Breast epithelium (tissue), 3 donors: ENCODE results near the gene NRXN3.

Source experiments
- CTCF ChIP-seq, 3 donors: fragments of 450-650 bp; IDR thresholded peaks; one replicate each; pipeline ENCODE4 v1.5.1; 2016 to 2017; ENCODE audit warnings: antibody characterized with exemption in 3 of 3, mild to moderate bottlenecking in 3 of 3, moderate library complexity in 3 of 3
- POLR2A ChIP-seq: fragments of 450-650 bp; IDR thresholded peaks from one replicate; pipeline ENCODE4 v1.6.1; 2016; ENCODE audit warnings: antibody characterized with exemption, mild to moderate bottlenecking, moderate library complexity
- POLR2AphosphoS5 ChIP-seq, 3 donors: sonication (generic); formaldehyde crosslinking; IDR thresholded peaks; one replicate each; pipeline ENCODE4 v1.6.1; 2017; ENCODE audit warnings: antibody characterized with exemption in 3 of 3

DNA sequence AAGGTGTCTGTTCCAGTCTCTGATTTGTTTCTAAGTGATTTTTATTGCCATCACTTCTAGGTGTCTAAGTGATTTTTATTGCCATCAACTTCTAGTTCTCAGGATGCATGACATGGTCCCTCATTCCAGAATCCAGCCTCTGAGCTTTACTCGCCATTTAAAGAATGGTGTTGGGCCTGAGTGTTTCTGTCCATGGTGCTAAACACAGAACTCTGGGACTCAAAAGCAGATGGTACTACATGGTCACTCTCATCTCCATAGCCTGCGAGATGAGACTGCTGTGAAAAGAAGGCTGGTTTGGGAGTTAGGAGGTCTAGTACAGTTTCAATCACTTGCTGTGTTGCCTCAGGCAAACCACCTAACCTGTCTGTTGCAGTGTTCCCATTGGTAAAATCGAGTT is 276.6 kb downstream of the NRXN3 start:
- no peak for TF ChIP-seq CTCF (IDR thresholded peaks at IDR 0.05)
- TF ChIP-seq POLR2A = no peak
- no peak for TF ChIP-seq POLR2AphosphoS5 (IDR thresholded peaks at IDR 0.05)
